Occipital lobe (tissue), 2 donors: Measurements from ENCODE around the gene TSEN2. TPM values are rescaled to one million over a fixed set of nuclear protein-coding genes. Genes with fewer than 3 reads are reported as not detected.
"Not testable (repeated sequence)": the region's sequence is repeated elsewhere in the genome, so short reads cannot be mapped to it uniquely, and the experiment has no call there.

Experiments used
- DNase-seq: peaks from one replicate; lab custom pipeline; 2025; lab: John Stamatoyannopoulos, UW
- total RNA-seq: library from RNA; depleted of rRNA; stranded (reverse); fragments of >200 nt; gene quantifications from one replicate; pipeline ENCODE4 v1.2.3, GENCODE V29; 2014

Gene TSEN2
- total RNA-seq, 1 donor from 2014 or later, result 29.3 TPM

DNA sequence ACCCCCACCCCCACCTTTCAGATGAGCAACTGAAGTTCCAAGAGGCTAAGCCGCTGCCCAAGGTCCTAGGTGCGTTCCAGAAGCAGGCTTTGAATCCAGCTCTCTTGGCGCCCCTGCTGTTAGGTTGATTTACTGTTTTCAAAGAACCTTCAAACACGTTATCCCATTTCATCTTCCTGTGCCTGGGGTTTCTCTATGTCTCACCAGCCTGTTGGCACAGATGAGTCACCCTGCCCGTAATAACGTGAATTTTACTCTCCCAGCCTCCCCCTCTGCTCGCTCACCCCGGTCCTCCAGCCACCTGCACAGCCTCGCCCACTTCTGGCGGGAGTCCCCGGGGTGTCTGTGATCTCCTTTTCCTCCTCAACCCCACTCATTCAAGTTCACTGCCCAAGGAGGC is 13.0 kb upstream of the TSEN2 start:
- DNase-seq, result no peak

DNA sequence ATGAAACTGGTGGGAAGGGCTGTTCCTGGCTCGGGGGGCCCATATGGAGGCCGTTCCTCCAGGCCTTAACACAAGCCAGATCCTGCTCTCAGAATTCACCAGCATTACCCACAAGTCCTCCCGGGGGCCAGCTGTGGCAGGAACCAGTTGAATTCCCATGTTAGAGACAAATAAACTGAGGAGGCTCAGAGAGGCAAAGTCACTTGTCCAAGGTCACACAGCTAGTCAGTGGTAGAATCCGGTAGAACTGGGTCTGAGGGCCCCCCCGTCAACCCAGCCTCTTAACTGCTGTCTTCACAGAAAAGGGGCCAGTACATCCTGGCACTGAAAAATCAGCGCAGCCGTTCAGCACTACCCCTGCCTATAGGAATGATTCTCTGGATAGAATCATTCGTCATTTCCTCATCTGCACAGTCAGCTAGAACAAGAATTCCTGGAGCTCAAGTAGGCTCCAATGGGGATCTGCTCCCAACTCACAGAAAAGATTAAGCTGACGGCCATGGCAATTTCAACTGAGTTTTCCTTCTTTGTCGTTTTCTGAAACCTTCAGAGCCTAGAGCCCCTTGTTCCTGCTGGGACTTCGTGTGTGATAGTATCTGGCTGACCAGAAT is 12.2 kb upstream of the TSEN2 start:
- DNase-seq, result no peak

DNA sequence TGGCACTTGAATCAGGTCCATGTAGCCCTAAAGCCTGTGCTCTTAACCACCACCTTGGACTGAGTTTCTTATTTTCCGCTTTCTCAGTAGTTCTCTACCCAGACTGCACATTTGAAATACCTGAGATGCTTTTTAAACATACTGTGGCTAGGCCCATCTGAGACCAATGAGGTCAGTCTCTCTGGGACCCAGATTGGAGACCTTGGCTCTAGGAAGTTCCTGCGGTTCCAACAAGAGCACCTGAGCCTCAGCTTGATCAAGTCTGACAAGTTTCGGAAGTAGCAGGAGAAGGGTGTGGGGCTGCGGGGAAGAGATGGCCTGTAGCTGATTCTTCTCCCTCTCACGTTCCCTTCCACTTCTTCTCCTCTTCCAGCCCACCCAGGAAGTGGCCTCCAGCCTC is 11.5 kb upstream of the TSEN2 start:
- DNase-seq, result no peak

DNA sequence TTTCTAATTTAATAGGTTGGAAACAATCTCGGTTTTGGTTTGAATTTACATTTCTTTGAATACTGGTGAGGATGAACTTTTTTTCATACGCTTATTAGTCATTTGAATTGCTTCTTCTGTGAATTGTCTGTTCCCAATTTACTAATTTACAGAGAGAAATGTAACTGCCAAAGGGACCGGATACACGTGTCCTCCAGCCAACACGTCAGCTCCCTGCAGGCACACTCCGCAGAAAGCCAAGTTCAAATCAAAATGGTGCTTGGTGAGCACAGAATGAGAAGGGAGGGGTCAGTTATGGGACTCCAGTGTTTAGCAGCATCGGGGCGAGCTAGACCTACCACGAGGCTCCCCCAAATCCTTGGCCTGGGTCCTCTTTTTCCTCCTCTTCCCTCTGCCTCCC is 10.8 kb upstream of the TSEN2 start:
- DNase-seq, result no peak

DNA sequence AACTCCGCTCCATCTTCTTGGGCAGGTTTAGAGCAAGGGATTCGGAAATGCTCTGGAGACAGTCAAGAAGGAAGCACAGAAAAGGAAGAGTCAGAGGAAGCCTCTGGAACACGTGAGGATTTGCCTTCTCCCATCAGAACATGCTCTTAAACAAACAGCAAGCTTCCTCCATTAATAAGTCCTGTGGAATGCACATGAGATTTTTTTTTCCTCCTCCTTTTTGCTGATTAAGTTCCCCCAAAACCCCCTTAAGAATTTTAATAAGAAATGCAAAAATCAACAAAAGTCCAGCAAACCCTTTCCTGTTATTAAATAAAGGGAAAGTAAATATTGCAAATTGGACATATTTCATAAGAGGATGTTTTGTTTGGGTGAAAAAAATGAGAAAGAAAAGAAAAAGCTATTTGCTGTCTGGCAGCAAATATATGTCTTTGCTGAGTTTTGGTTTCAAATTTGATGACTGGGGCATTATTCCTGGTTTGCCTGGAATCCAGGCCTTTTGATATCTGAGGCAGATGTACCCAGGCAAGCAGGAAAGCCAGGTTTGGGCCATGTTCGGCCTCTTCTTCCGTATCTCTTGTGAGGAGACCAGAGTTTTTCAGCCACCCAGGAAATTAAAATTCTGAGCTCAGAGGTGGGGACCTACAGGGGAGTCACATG is 7.9 kb upstream of the TSEN2 start:
- no peak for DNase-seq

DNA sequence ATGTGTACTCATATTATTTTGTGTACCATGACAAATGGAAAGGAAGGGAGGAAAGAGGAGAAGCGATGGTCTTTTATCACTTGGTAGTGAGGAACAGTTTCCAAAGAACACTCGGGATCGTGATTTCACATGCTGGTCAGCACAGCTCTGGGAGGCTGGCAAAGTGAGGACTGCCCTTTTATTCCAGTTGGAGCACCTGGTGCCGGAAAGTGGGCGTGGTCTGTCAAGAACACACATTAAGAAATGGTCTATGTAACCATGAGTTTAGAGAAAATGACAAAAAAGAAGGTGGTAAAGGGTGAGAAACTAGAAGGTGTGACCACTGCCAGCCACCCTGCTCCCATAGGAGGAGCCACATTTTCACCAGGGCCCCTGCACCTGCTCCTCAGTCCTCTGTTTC is 7.0 kb upstream of the TSEN2 start:
- DNase-seq, result no peak

DNA sequence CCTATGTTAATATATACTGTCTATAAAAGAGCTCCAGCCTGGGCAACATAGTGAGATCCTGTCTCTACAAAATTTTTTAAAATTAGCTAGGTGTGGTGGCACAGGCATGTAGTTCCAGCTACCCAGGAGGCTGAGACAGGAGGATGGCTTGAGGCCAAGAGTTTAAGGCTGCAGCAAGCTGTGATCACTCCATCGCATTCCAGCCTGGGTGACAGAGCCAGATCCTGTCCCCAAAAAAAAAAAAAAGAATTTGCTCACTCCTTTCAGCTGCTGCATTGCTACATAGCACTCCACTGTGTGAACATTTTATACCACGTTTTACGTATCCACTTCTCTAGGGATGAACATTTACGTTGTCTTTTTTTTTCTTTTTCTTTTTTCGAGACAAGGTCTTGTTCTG is 6.0 kb upstream of the TSEN2 start:
- no peak for DNase-seq

DNA sequence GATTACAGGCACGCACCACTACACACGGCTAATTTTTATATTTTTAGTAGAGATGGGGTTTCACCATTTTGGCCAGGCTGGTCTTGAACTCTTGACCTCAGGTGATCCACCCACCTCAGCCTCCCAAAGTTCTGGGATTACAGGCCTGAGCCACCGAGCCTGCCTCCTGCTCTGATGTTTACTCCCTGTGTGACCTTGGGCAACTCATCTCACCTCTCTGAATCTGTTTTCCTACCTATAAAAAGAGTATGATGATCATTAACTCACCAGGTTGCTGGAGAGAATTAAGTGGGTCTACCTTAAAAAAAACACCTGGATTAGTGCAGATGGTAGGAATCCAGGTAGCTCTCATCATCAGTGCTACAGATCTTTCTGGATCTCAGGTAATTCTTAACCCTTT is 5.1 kb upstream of the TSEN2 start:
- not testable (repeated sequence) for DNase-seq

DNA sequence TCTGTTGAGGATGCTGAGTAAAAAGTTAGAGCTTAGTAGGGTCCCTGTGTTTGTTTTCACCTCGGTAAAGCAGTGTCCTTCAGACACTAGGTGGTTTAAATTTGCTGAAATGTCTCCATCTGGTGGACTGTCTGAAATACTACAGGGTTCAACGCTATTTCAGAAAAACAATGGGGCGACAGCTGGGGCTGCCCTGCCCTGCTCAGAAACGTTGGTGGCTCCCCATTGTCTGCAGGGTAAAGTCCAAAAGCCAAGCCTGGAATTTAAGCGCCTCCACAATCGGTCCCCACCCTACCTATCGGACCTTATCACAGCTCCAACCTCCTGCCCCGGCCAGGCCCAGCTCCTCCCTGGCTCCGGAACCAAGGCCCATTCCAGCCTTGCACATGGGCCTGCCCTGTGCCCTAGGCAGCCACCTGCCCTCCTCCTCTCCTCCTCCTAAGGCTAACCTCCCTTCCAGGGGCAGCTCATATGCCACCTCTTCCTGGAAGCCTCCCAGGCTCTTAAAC is 4.3 kb upstream of the TSEN2 start:
- DNase-seq, result no peak

DNA sequence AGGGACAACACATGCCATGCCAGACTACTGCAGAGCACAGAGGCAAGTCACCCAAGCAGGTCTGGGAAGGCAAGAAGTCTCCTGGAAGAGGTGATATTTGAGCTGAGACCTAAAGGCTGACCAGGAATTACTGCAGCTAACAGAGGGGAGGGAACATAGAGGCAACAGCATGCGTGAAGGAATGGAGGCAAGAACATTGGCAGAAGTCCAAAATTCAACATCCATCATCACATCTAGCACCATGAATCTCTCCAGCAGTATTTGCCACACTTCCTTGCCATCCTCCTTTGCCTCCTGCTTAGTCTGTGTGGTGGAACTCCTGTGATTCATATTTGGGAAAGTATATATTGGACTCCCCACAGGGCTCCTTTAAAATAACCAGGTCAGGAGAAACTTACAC is 870 bp upstream of the TSEN2 start:
- DNase-seq, result no peak

DNA sequence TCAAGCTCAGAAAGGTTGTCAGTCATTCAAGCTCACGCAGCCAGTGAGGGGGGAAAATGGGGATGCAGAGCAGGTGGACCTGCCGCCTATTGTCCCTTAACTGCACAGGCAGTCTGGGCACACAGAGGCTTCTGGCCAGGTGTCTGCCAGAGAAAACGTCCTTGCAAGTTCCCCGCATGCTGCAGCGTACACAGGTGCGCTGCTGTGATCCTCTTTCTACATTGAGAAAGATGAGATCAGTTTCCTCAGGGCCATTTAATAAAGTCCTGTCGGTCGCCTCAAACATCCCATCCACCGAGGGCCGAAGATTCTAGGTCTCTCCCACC is 445 bp upstream of the TSEN2 start:
- no peak for DNase-seq

DNA sequence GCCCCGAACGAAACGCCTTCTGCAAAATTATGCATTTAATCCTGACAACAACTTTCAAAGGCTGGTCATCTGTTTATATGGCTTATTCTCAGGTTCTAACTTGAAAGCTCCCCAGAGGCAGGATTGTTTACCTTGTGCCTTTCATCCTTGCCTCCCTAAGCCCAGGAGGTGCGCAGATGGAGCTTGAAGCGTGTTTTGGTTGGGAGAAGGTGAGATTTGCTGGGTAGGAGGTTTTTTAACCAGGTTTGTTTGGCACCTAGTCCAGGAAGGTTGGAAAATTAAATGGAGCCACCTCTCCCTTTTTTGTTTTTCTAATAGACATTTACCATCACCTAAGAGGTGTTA is 675 bp downstream of the TSEN2 start:
- DNase-seq, result no peak

DNA sequence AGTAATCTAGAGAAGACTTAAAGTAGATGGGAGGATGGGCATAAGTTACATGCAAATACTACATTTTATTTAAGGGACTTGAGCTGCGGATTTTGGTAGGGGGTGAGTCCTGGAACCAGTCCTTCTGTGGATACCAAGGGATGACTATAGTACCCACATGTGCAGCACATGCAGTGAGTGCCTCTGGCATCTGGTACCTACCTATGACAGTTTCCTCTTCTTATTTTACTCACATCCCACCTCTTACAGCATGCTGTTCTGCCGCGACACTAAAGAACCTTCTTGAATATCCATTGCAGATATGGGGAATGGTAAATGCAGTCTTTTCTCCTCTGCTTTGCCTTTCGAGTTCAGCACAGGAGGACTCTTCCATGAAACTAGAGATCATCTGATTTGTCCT is 1.7 kb downstream of the TSEN2 start:
- DNase-seq, result no peak

DNA sequence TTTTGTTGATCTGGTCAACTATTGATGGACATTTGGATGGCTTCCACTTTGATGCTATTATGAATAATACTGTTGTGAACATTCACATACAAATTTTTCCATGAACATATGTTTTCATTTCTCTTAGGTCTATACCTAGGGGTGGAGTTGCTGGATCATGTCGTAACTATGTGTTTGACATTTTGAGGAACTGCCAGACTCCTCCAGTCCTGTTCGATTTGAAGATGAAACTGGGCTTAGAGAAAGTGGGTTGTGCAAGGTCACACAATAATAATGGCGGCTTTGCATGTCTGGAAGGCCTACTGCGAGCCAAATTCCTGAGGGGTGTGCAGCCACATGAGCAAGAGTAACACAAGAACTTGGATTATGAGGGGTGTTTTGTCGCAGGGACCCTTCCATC is 2.6 kb downstream of the TSEN2 start:
- no peak for DNase-seq

DNA sequence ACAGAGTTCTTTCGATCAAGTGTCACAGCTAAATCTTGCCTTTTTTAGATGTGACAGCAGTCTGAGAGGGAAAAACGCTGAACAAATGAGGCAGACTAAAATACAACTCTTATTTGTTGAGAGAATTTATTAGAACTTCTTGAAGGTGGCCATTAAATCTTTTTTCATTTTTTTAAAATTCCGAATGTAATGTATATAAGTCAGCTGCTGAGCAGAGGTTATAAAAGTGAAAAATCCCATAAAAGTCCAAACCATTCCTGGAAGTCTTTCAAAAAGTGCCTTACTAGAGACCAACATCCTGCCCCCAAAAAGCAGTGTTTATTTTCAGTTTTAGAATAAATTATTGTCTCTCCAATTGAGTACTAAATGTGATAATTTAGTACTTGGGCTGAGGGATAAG is 3.1 kb downstream of the TSEN2 start:
- DNase-seq, result no peak

DNA sequence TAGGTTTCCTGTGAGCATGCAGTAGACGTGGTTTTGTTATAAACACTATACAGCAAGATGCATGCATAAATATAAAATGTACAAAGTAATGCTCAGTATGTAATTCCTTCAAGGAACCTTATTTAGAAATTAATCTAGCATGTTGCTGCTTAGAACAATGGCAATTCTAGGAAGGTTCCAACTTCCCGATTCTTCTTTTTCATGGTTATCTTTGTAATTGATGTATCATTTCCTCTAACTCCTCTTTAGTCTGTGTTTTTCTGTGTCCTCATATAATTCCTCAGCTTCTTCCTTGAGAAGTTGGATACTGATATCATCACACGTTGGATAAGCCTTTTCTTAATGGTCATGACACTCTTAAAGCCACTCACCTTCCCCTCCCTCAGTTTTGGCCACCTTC is 3.5 kb downstream of the TSEN2 start:
- no peak for DNase-seq

DNA sequence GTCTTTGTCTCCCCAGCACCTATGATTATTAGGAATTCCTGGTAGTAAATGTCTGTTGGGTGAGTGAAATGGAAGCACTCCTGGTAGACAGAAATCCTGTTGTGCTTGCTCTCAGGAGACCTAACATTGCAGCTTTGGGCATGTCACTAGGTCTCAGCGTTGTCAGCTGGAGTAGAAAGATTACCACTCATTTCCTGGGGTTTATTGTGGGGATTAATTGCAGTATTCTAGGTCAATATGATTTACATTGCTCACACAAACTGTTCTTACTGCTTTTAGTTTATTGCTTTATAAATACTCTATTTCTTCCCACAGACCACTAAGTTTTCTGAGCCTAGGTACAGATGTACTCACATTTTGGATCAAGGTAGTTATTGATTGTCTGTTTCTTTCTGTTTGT is 5.1 kb downstream of the TSEN2 start:
- DNase-seq, result no peak

DNA sequence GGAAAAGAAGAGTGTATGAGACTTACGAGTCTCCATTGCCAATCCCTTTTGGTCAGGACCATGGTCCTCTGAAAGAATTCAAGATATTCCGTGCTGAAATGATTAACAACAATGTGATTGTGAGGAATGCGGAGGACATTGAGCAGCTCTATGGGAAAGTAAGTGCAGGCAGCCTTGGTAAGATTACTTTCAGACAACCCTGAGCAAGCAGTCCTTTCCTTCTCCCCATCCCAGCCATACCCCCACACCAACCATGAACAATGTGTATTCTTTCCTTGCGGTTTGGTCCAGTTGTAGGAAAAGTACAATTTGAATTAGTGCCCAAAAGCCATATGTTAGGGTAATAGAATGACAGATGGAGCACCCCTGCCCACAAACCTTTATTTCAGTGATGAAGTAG is 5.6 kb downstream of the TSEN2 start:
- no peak for DNase-seq

DNA sequence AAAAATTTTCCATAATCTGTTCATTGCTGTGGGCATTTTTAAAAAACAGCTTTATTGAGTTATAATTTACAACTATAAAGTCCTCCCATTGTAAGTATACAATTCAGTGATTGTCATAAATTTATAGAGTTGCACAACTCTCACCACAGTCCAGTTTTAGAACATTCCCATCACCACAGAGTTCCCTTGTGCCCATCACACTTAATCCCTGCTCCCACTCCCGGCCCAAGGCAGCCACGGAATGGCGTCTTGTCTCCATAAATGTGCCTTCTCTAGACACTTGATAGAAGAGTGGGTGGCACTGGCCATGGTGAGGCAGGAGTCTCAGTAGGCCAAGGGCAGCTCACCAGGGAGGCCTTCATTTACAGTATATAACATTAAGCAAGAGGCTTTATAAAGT is 6.3 kb downstream of the TSEN2 start:
- no peak for DNase-seq

DNA sequence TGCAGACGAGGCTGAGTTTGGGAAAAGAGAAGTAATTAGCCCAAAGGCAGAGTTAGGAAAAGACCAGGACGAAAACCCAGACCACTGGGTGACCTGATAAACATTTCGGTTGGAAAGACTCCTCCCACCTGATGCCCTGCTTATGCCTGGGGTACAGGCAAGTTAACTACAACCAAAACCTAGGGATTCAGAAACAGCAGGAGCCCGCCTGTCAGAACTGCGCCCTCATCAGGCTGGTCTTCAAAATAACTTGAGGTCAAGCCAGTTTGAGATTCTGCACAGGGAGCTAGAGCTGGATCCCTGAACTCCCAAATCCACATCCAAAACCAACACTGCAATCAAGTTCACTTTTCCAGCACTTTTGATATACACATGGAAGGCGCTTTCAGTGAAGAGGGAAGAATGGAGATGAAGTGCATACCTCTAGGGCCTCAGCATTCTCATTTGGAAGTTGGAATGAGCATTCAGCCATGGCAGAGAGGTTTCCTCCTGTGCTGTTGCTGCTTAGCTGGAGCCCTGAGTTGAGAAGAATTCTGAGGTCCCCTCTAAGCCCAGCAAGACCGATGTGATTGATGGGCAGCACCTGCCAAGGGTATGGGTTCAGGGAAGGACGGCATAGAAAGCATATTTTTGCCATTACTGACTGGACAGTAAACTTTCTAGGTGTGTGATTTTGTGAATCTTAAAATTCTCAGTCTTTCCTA is 11.6 kb downstream of the TSEN2 start:
- DNase-seq, result no peak

DNA sequence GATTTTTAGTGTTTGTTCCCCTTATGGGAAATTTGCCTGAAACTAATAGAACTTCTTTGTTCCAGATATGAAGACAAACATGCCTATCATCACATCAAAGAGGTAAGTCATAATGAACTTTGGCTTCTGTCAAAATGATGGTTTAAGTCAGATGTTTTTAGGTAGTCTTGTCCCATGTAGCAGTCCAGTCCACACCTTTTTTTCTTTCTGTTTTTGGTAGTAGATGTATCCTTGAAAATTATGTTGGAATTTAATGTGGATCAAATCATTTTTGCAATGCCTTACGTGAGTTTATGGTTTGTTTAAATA is 12.1 kb downstream of the TSEN2 start:
- no peak for DNase-seq

DNA sequence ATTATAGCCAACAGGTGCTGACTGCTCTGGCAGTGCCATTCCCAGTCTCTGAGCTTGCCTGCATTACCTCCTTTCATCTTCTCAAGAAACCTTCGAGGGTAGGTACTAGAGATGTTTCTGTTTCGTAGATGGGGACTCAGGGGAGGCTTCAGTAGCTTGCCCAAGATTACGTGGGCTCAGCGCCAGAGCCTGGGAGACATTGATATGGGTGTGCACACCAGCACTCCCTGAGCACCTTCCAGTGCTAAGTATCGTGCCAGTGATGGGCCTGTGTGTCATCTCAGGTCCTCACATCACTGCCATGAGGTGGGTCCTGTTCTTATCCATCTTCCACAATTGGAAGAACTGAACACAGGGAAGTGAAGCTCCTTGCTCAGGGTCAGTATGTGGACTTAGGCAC is 15.2 kb downstream of the TSEN2 start:
- DNase-seq, result no peak

DNA sequence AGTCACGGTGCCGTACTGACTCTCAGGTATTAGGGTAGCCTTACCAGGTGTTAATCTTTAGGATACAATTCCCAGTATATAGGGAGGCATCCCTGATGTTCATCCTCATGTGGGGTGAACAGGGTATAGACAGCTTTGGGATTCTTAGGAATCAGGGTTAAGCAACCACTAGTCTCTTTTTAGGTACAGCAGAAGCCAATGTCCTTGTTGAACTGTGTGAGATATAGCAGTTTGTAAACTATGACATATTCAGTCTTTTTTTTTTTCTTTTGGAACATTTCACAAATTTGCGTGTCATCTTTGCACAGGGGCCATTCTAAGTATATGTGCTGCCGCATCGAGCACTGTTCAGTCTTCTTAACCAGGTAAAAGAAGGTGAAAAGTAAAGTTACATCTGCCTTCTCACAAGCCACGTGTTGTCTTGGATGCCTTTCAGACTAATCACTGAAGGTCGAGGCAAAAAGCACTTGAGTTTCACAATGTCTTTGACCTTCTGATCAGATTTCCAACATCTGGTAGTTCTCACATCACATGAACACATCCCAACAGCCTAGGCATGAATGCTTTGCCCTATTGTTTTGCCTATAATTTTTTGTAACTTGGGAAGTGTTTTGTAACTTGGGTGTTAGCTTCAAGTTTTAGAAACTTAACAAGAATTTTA is 17.2 kb downstream of the TSEN2 start:
- no peak for DNase-seq
